HCT116 (cell line): ENCODE data around the gene PRKAR1A.

ENCODE experiments used
- CBX3 ChIP-seq: IDR thresholded peaks from 2 replicates; pipeline ENCODE4 v1.6.1; 2012; ENCODE audit warnings: low read depth
- EZH2 ChIP-seq: fragments of 200-600 bp; sonication (generic); IDR thresholded peaks from 2 replicates; pipeline ENCODE4 v1.6.1; 2017; ENCODE audit warnings: antibody characterized with exemption, mixed run types
- EZH2phosphoT487 ChIP-seq: fragments of 200-600 bp; IDR thresholded peaks from 2 replicates; pipeline ENCODE4 v1.6.1; 2018; ENCODE audit warnings: antibody characterized with exemption, borderline replicate concordance
- MAX ChIP-seq: IDR thresholded peaks from 2 replicates; pipeline ENCODE4 v1.6.1; 2012
- POLR2A ChIP-seq: IDR thresholded peaks from 2 replicates; pipeline ENCODE4 v1.7.0; 2011; ENCODE audit warnings: borderline replicate concordance; ENCODE audit not compliant: insufficient read depth, insufficient read length; ENCODE audit errors: extremely low read depth
- POLR2AphosphoS5 ChIP-seq: IDR thresholded peaks from 2 replicates; pipeline ENCODE4 v1.6.1; 2011; ENCODE audit warnings: mild to moderate bottlenecking, low read depth, low read length, moderate library complexity
- ZFX ChIP-seq: fragments of 450-650 bp; IDR thresholded peaks from 2 replicates; pipeline ENCODE4 v1.6.1; 2017
- TF ChIP-seq, protein P1 (sequence below), 3 experiments: fragments of 200-600 bp in 1 of 3; sonication (generic) in 1 of 3; IDR thresholded peaks in 2 of 3; conservative IDR thresholded peaks in 1 of 3; 2 replicates each; pipeline ENCODE4 v1.5.1; 2012 to 2017; ENCODE audit warnings: low read depth in 2 of 3, low read length in 2 of 3, antibody characterized with exemption in 1 of 3, borderline replicate concordance in 1 of 3, control low read depth in 1 of 3, mild to moderate bottlenecking in 1 of 3, mixed read lengths in 1 of 3, mixed run types in 1 of 3, moderate library complexity in 1 of 3; ENCODE audit not compliant: insufficient read depth in 1 of 3
- TF ChIP-seq, protein P2 (sequence below): IDR thresholded peaks from 2 replicates; pipeline ENCODE4 v1.6.1; 2011; ENCODE audit warnings: mild to moderate bottlenecking, low read length, moderate library complexity; ENCODE audit not compliant: insufficient replicate concordance; ENCODE audit errors: extremely low read depth

- TF ChIP-seq, protein P1, sequence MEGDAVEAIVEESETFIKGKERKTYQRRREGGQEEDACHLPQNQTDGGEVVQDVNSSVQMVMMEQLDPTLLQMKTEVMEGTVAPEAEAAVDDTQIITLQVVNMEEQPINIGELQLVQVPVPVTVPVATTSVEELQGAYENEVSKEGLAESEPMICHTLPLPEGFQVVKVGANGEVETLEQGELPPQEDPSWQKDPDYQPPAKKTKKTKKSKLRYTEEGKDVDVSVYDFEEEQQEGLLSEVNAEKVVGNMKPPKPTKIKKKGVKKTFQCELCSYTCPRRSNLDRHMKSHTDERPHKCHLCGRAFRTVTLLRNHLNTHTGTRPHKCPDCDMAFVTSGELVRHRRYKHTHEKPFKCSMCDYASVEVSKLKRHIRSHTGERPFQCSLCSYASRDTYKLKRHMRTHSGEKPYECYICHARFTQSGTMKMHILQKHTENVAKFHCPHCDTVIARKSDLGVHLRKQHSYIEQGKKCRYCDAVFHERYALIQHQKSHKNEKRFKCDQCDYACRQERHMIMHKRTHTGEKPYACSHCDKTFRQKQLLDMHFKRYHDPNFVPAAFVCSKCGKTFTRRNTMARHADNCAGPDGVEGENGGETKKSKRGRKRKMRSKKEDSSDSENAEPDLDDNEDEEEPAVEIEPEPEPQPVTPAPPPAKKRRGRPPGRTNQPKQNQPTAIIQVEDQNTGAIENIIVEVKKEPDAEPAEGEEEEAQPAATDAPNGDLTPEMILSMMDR (IDR thresholded peaks at IDR 0.05 in 2 of 3, conservative IDR thresholded peaks at IDR 0.05 in 1 of 3; ENCODE audit: borderline replicate concordance in 1 of 3, insufficient read depth in 1 of 3, low read depth in 2 of 3, low read length in 2 of 3), result no peak
- TF ChIP-seq EZH2 (no peak), POLR2A (no peak), CBX3 (no peak), MAX (no peak), EZH2phosphoT487 (no peak), POLR2AphosphoS5 (no peak), ZFX (no peak)
- TF ChIP-seq, protein P2, sequence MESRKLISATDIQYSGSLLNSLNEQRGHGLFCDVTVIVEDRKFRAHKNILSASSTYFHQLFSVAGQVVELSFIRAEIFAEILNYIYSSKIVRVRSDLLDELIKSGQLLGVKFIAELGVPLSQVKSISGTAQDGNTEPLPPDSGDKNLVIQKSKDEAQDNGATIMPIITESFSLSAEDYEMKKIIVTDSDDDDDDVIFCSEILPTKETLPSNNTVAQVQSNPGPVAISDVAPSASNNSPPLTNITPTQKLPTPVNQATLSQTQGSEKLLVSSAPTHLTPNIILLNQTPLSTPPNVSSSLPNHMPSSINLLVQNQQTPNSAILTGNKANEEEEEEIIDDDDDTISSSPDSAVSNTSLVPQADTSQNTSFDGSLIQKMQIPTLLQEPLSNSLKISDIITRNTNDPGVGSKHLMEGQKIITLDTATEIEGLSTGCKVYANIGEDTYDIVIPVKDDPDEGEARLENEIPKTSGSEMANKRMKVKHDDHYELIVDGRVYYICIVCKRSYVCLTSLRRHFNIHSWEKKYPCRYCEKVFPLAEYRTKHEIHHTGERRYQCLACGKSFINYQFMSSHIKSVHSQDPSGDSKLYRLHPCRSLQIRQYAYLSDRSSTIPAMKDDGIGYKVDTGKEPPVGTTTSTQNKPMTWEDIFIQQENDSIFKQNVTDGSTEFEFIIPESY, result no peak
Observed at GRCh38 chr17:68514831-68515635, 2.8 kb downstream of the PRKAR1A start.
